ENCODE measurements around the gene TAF6L. TPM values are rescaled to one million over a fixed set of nuclear protein-coding genes. Genes with fewer than 3 reads are reported as not detected.
A peak's percentile ranks its signal among the peaks of the same experiment; 100 is the strongest.

TAF6L gene
- total and polyA plus RNA-seq, 2 donors (not counting 3 experiments of a cell fraction or from before 2014, with no cell fraction given), result 28.9 to 33.3 TPM

GRCh38 chr11:62831520-62832335 lies 60.5 kb downstream of the TAF6L start, which contains the start of gene STX5:
STX5 (minus strand) TSS chr11:62832051; CDS start chr11:62831243, 808 bp downstream.
- intact Hi-C loops (cut with micrococcal nuclease), result loop anchor here (1.0 to 5.0 kb wide), 5 partner anchors 10 to 434 kb away; partner anchors contain the start of genes NXF1, TMEM179B and TMEM223
- no peak for TF ChIP-seq FOS (IDR thresholded peaks at IDR 0.05; ENCODE audit: borderline replicate concordance, insufficient read depth, low read length)
- TF ChIP-seq MYC (IDR thresholded peaks at IDR 0.05; ENCODE audit: low read depth, low read length), result no peak
- peak; percentile 11 for TF ChIP-seq POLR2AphosphoS5 (IDR thresholded peaks at IDR 0.05; ENCODE audit: insufficient read depth, low read depth, low read length)
- TF ChIP-seq EZH2 (IDR thresholded peaks at IDR 0.05; ENCODE audit: borderline replicate concordance, low read depth, low read length, severe bottlenecking), result no peak
- TF ChIP-seq JUN (IDR thresholded peaks at IDR 0.05; ENCODE audit: borderline replicate concordance, insufficient read depth, insufficient read length, low read depth), result no peak
- TF ChIP-seq CTCF (IDR thresholded peaks at IDR 0.05; ENCODE audit: extremely low read depth in 1 of 2, insufficient read depth in 1 of 2, low read depth in 1 of 2, low read length in 2 of 2), result no peak
- TF ChIP-seq POLR2A (IDR thresholded peaks at IDR 0.05; ENCODE audit: low read depth, low read length), result peak; percentile 97
- TF ChIP-seq MAX (IDR thresholded peaks at IDR 0.05; ENCODE audit: insufficient read depth, insufficient read length), result peak; percentile 24
- no peaks in the 10 kb centered on the region for H3K9me1 ChIP-seq (replicated peaks; ENCODE audit: control insufficient read depth, extremely low read depth, insufficient read depth, low read length)
- dilution Hi-C loops (cut with MboI; ENCODE audit: extremely low pct_ligation_motif_present, low sequenced_read_pairs), result no loop called here
- peak within 1 kb of the TSS; percentile 91 for H3K4me2 ChIP-seq (ENCODE audit: insufficient read depth, low read length)
- no peaks in the 10 kb centered on the region for H3K27me3 ChIP-seq (ENCODE audit: control insufficient read depth in 2 of 2, insufficient read depth in 2 of 2, low read length in 2 of 2)
- CTCF ChIA-PET, result interaction anchor here (0.6 to 1.9 kb wide), 5 partner anchors 29 to 240 kb away, joined by 3 to 17 read pairs (median 5); partner anchors contain the start of genes TMEM179B and TUT1
- peak; percentile 98 for FAIRE-seq
- peak within 1 kb of the TSS; percentile 62 to 82 (median 75) for H3K4me3 ChIP-seq (replicated peaks in 1 of 3; ENCODE audit: insufficient read depth in 1 of 3, low read depth in 1 of 3, low read length in 3 of 3)
- peaks cover 10 to 22% of the 10 kb centered on the region in 2 experiments for H3K36me3 ChIP-seq (ENCODE audit: control insufficient read depth in 2 of 2, extremely low read depth in 1 of 2, insufficient read depth in 2 of 2, low read length in 2 of 2)
- POLR2A ChIA-PET, result interaction anchor here (0.6 to 2.2 kb wide), 13 partner anchors 9 to 1038 kb away, joined by 3 to 65 read pairs (median 5); partner anchors contain the start of genes NXF1, TMEM179B, TTC9C and WDR74
- H3K9ac ChIP-seq (replicated peaks; ENCODE audit: extremely low read depth, insufficient read depth, low read length), result peak within 1 kb of the TSS; percentile 91
- peak within 1 kb of the TSS; percentile 76 for H3K27ac ChIP-seq (ENCODE audit: insufficient read depth, low read depth, low read length)
- no peaks in the 10 kb centered on the region for H3K9me3 ChIP-seq (replicated peaks; ENCODE audit: control insufficient read depth, insufficient read depth, low read length)
- no TSS peak for BruUV-seq (replicated peaks)
- H2AFZ ChIP-seq (ENCODE audit: low read depth, low read length), result peak within 1 kb of the TSS; percentile 30
- H3K4me1 ChIP-seq (ENCODE audit: control insufficient read depth, extremely low read depth, insufficient read depth, low read length), result peaks cover 13% of the 10 kb centered on the region
- no peaks in the 10 kb centered on the region for H4K20me1 ChIP-seq (replicated peaks; ENCODE audit: control insufficient read depth, extremely low read depth, insufficient read depth, low read length)
- H3K79me2 ChIP-seq (ENCODE audit: control insufficient read depth, insufficient read depth, low read length), result peaks cover 33% of the 10 kb centered on the region
- peak; percentile 99 for DNase-seq (ENCODE audit: low read depth, low spot score)
